Coronary artery (tissue), 2 donors: Measurements from ENCODE around the gene KRTAP9-4.
"Not testable (repeated sequence)": the region's sequence is repeated elsewhere in the genome, so short reads cannot be mapped to it uniquely, and the experiment has no call there.

Experiments
- DNase-seq: peaks from one replicate; pipeline ENCODE4 v3.0.0-alpha.2; 2017; ENCODE audit warnings: low spot score
- H3K27ac ChIP-seq, 2 donors: fragments of 200-600 bp; sonication (generic); one replicate each; pipeline ENCODE4 v1.5.1; 2016 to 2019
- H3K4me3 ChIP-seq: fragments of 200-600 bp; sonication (generic); 2 replicates; pipeline ENCODE4 v1.5.1; 2016; ENCODE audit warnings: mild to moderate bottlenecking, moderate library complexity
- TF ChIP-seq, protein P1 (sequence below): fragments of 200-600 bp; sonication (generic); IDR thresholded peaks from one replicate; pipeline ENCODE4 v1.5.1; 2019; ENCODE audit warnings: antibody characterized with exemption

KRTAP9-4 gene

DNA sequence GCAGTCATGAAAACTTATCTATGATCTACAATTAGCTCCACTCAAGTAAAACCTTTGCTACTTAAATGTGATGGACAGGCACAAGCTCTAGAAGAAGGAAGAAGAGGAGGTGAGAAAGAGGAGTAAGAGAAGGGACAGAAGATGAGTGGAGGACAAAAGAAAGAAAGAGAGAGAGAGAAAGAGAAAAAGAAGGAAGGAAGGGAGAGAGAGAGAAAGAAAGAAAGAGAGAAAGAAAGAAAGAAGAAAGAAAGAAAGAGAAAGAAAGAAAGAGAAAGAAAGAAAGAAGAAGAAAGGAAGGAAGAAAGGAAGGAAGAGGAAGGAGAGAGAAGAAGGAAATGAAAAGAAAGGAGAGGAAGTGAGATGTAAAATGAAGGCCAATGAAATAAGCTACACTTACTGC is 19.4 kb upstream of the KRTAP9-4 start:
- TF ChIP-seq, protein P1, sequence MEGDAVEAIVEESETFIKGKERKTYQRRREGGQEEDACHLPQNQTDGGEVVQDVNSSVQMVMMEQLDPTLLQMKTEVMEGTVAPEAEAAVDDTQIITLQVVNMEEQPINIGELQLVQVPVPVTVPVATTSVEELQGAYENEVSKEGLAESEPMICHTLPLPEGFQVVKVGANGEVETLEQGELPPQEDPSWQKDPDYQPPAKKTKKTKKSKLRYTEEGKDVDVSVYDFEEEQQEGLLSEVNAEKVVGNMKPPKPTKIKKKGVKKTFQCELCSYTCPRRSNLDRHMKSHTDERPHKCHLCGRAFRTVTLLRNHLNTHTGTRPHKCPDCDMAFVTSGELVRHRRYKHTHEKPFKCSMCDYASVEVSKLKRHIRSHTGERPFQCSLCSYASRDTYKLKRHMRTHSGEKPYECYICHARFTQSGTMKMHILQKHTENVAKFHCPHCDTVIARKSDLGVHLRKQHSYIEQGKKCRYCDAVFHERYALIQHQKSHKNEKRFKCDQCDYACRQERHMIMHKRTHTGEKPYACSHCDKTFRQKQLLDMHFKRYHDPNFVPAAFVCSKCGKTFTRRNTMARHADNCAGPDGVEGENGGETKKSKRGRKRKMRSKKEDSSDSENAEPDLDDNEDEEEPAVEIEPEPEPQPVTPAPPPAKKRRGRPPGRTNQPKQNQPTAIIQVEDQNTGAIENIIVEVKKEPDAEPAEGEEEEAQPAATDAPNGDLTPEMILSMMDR, result no peak
- H3K27ac ChIP-seq, result no peak overlapping the region
- no peak for DNase-seq
- H3K4me3 ChIP-seq, result no peak overlapping the region

DNA sequence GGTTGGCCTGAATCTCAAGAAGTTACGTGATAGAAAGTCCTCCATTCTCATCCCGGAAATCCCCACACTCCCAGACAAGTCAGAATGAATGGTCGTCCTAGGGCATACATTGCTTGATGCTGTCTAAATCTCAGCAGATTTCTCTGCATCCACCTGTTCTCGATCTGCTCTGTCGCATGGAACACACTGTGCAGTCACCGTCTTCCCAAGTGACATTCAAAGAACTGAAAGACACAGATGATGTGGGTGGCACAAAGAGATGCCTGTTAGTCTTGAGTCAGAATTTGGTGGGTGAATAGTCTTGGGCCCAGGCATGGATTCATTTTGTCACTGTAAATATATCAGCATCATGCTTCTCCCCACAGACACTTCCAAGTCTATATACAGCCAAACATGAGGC is 17.8 kb upstream of the KRTAP9-4 start:
- DNase-seq, result no peak
- no peak overlapping the region for H3K27ac ChIP-seq
- no peak overlapping the region for H3K4me3 ChIP-seq
- TF ChIP-seq, protein P1, result no peak

DNA sequence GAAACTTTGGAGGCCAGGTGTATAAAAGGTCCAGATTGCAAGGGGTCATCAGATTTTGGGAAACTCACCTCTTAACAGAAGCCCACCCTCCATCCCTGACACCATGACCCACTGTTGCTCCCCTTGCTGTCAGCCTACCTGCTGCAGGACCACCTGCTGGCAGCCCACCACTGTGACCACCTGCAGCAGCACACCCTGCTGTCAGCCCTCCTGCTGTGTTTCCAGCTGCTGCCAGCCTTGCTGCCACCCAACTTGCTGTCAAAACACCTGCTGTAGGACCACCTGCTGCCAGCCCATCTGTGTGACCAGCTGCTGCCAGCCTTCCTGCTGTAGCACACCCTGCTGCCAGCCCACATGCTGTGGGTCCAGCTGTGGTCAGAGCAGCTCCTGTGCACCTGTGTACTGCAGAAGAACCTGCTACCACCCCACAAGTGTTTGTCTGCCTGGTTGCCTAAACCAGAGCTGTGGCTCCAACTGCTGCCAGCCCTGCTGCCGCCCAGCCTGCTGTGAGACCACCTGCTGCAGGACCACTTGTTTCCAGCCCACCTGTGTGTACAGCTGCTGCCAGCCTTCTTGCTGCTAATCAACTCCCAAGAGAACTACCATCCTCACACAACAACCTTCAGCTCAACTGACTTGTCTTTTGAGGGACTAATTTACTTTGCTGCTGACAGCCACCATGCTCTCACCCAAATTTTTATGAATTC is 16.9 kb upstream of the KRTAP9-4 start, which contains the start of gene KRTAP9-3:
Gene KRTAP9-3, plus strand, starts transcription at position 51 of the 707 bp plus-strand sequence. Its CDS starts 53 bp downstream, at position 104.
- not testable (repeated sequence) for H3K27ac ChIP-seq, H3K4me3 ChIP-seq, DNase-seq

DNA sequence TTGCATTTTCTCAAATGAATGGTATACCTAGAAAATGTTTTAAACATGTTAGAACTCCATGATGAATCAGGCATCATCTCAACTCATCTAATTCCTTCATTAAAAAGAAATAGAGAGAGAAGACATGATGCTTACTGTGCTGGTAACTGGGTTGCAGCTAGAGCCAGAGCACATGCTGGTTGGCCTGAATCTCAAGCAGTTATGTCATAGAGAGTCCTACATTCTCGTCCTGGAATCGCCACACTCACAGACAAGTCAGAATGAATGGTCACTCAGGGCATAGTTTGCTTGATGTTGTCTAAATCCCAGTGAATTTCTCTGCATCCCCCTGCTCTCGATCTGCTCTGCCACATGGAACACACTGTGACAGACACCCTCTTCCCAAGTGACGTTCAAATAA is 12.4 kb upstream of the KRTAP9-4 start:
- H3K4me3 ChIP-seq, DNase-seq, H3K27ac ChIP-seq: not testable (repeated sequence)

DNA sequence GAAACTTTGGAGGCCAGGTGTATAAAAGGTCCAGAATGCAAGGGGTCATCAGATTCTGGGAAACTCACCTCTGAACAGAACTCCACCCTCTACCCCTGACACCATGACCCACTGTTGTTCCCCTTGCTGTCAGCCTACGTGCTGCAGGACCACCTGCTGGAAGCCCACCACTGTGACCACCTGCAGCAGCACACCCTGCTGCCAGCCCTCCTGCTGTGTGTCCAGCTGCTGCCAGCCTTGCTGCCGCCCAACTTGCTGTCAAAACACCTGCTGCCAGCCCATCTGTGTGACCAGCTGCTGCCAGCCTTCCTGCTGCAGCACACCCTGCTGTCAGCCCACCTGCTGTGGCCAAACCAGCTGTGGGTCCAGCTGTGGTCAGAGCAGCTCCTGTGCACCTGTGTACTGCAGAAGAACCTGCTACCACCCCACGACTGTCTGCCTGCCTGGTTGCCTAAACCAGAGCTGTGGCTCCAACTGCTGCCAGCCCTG is 11.5 kb upstream of the KRTAP9-4 start, which contains the start of gene KRTAP9-8:
Gene KRTAP9-8, plus strand, starts transcription at position 51 of the 489 bp plus-strand sequence. Its CDS starts 53 bp downstream, at position 104.
- DNase-seq, H3K27ac ChIP-seq, H3K4me3 ChIP-seq: not testable (repeated sequence)

DNA sequence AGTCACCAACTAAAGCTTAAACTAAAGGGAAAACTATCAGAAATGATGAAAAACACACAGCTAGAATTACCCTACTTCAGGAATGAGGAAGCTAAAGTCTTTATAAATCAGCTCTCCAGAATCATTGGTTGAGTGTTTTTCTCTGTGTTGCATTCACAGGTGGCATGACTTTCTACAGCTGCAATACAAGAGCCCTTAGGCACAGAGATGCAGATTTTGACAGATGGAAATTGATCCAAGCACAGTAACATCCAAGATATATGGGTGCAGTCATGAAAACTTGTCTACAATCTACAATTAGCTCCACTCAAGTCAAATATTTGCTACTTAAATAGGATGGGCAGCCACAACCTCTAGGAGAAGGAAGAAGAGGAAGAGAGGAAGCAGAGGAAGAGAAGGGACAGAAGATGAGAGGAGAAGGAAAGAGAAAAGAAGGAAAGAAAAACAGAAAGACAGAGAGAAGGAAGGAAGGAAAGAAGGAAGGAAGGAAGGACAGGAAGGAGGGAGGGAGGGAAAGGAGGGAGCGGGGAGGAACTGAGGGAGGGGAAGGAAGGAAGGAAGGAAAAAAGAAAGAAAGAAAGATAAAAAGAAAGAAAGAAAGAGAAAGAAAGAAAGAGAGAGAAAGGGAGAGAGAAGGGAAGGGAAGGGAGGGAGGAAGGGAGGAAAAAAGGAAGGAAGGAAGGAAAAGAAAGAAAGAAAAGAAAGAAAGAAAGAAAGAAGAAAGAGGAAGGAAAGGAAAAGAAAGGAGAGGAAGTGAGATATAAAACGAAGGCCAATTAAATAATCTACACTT is 2.3 kb upstream of the KRTAP9-4 start:
- H3K4me3 ChIP-seq, DNase-seq, H3K27ac ChIP-seq: not testable (repeated sequence)

DNA sequence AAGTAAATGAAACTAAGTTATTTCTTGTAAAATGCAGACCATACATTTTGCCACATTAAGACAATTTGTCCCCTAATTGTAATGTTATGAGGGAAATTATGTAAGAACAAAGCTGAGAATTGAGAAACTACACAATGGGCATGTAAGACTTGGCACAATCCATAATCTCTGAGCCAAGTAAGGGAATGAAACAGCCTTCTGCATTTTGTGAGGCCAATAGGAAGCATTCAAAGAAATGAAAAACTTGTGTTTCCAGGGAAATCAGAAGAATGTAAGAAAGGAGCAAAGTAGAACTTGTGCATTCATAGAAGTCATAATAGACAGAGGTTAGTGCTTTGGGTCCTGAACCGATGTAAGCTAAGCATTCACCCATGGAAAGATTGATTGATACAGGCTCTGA is 1.8 kb downstream of the KRTAP9-4 start:
- TF ChIP-seq, protein P1, result no peak
- H3K4me3 ChIP-seq, result no peak overlapping the region
- DNase-seq, result no peak
- H3K27ac ChIP-seq, result no peak overlapping the region

DNA sequence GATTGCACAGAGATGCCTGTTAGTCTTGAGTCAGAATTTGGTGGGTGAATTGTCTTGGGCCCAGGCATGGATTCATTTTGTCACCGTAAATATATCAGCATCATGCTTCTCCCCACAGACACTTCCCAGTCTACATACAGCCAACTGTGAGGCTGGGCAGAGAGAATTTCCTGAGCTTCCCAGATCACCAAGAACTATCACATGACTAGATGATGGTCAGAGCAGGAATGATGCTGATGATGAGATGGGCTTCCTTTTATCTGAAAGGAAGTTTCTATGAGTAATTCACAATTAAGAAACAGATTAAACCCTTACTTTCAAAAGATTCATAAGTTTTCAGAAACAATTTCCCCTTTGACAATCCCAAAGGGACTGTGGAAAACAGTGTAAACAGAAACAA is 5.4 kb downstream of the KRTAP9-4 start:
- DNase-seq, result no peak
- H3K27ac ChIP-seq, result no peak overlapping the region
- H3K4me3 ChIP-seq, result no peak overlapping the region
- TF ChIP-seq, protein P1, result no peak

DNA sequence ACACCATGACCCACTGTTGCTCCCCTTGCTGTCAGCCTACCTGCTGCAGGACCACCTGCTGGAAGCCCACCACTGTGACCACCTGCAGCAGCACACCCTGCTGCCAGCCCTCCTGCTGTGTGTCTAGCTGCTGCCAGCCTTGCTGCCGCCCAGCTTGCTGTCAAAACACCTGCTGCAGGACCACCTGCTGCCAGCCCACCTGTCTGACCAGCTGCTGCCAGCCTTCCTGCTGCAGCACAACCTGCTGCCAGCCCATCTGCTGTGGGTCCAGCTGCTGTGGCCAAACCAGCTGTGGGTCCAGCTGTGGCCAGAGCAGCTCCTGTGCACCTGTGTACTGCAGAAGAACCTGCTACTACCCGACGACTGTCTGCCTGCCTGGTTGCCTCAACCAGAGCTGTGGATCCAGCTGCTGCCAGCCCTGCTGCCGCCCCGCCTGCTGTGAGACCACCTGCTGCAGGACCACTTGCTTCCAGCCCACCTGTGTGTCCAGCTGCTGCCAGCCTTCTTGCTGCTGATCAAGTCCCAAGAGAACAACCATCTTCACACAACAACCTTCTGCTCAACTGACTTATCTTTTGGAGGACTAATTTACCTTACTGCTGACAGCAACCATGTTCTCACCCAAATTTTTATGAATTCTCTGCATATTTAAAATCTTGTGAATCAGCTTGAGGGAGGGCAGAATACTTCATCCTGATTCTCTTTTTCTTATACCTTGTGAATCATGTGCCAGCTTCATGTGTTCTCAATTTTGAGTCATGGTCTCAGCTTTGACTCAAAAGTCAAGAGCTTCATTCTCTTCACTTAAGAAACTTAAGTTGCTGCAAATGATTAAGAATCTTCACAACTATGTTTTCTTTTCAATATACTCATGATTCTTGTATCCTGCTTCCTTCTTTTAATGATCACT is 6.1 kb downstream of the KRTAP9-4 start, which contains the start of gene KRTAP9-9:
Gene KRTAP9-9, plus strand, starts transcription at position 4 of the 910 bp plus-strand sequence.
- H3K27ac ChIP-seq, H3K4me3 ChIP-seq, DNase-seq: not testable (repeated sequence)
